Trophoblast cell (in vitro differentiated cells and primary cell): ENCODE measurements around the gene ZNF415.

Source experiments
- DNase-seq, 2 donors: peaks; one replicate each; pipeline ENCODE4 v3.0.0-alpha.2; 2016
- H2AFZ ChIP-seq: 2 replicates; pipeline ENCODE4 v1.6.1; 2013; ENCODE audit warnings: low read length, moderate library complexity, mild to moderate bottlenecking; ENCODE audit not compliant: insufficient read depth, poor library complexity
- H2AK5ac ChIP-seq: 2 replicates; pipeline ENCODE4 v1.6.1; 2013; ENCODE audit warnings: mild to moderate bottlenecking, low read length
- H2BK120ac ChIP-seq: 2 replicates; pipeline ENCODE4 v1.6.1; 2013; ENCODE audit warnings: low read length, mild to moderate bottlenecking, moderate library complexity; ENCODE audit not compliant: insufficient read depth, poor library complexity
- H2BK12ac ChIP-seq: 2 replicates; pipeline ENCODE4 v1.6.1; 2013; ENCODE audit warnings: mild to moderate bottlenecking, low read length, moderate library complexity
- H2BK5ac ChIP-seq: 2 replicates; pipeline ENCODE4 v1.6.1; 2013; ENCODE audit warnings: low read length, low read depth, moderate library complexity, mild to moderate bottlenecking; ENCODE audit not compliant: poor library complexity
- H3K14ac ChIP-seq: 2 replicates; pipeline ENCODE4 v1.6.1; 2013; ENCODE audit warnings: mild to moderate bottlenecking, low read length
- H3K18ac ChIP-seq: 2 replicates; pipeline ENCODE4 v1.6.1; 2013; ENCODE audit warnings: mild to moderate bottlenecking, low read length
- H3K23ac ChIP-seq: 2 replicates; pipeline ENCODE4 v1.6.1; 2013; ENCODE audit warnings: low read length
- H3K27ac ChIP-seq: 2 replicates; pipeline ENCODE4 v1.5.1; 2013; ENCODE audit warnings: low read depth, mild to moderate bottlenecking, inconsistent platforms, low read length, moderate library complexity
- H3K27me3 ChIP-seq: 2 replicates; pipeline ENCODE4 v1.6.1; 2013; ENCODE audit warnings: inconsistent platforms, mild to moderate bottlenecking, low read length, moderate library complexity; ENCODE audit not compliant: insufficient read depth
- H3K36me3 ChIP-seq, 2 experiments: 1 replicate in 1 of 2; 2 replicates in 1 of 2; pipeline ENCODE4 v1.6.1; 2013; ENCODE audit warnings: low read length in 2 of 2, mild to moderate bottlenecking in 2 of 2, moderate library complexity in 1 of 2; ENCODE audit not compliant: insufficient read depth in 2 of 2, control insufficient read depth in 1 of 2
- H3K4ac ChIP-seq: 2 replicates; pipeline ENCODE4 v1.6.1; 2013; ENCODE audit warnings: low read depth, mild to moderate bottlenecking, low read length, moderate library complexity
- H3K4me1 ChIP-seq, 2 experiments: 1 replicate in 1 of 2; 2 replicates in 1 of 2; pipeline ENCODE4 v1.6.1; 2013; ENCODE audit warnings: low read length in 2 of 2, mild to moderate bottlenecking in 2 of 2, moderate library complexity in 1 of 2; ENCODE audit not compliant: insufficient read depth in 2 of 2, control insufficient read depth in 1 of 2
- H3K4me2 ChIP-seq: 2 replicates; pipeline ENCODE4 v1.6.1; 2013; ENCODE audit warnings: inconsistent platforms, mild to moderate bottlenecking, low read length, moderate library complexity
- H3K4me3 ChIP-seq: 2 replicates; pipeline ENCODE4 v1.5.1; 2013; ENCODE audit warnings: mild to moderate bottlenecking, low read depth, low read length, inconsistent platforms
- H3K79me1 ChIP-seq: one replicate; pipeline ENCODE4 v1.6.1; 2013; ENCODE audit warnings: low read length
- H3K79me2 ChIP-seq: 2 replicates; pipeline ENCODE4 v1.6.1; 2013; ENCODE audit warnings: low read length, mild to moderate bottlenecking; ENCODE audit not compliant: control insufficient read depth, insufficient read depth, poor library complexity
- H3K9ac ChIP-seq: 2 replicates; pipeline ENCODE4 v1.6.1; 2013; ENCODE audit warnings: mild to moderate bottlenecking, low read length
- H3K9me3 ChIP-seq: 2 replicates; pipeline ENCODE4 v1.6.1; 2013; ENCODE audit warnings: low read depth, mild to moderate bottlenecking, control low read depth, inconsistent platforms, low read length; ENCODE audit not compliant: insufficient read depth
- H4K12ac ChIP-seq: 2 replicates; pipeline ENCODE4 v1.6.1; 2013; ENCODE audit warnings: low read depth, mild to moderate bottlenecking, low read length, moderate library complexity
- H4K8ac ChIP-seq: 2 replicates; pipeline ENCODE4 v1.6.1; 2013; ENCODE audit warnings: low read depth, mild to moderate bottlenecking, low read length, moderate library complexity
- H4K91ac ChIP-seq: one replicate; pipeline ENCODE4 v1.6.1; 2013; ENCODE audit warnings: low read depth, mild to moderate bottlenecking, low read length, moderate library complexity
- WGBS: extraction: QIAGEN DNeasy Blood & Tissue Kit; methylation state at CpG from one replicate; pipeline ENCODE4 v1.1.7; 2013; ENCODE audit warnings: missing lambda C conversion rate; ENCODE audit not compliant: insufficient read length, insufficient coverage; ENCODE audit errors: extremely low coverage; 5-methylcytosine and 5-hydroxymethylcytosine counted together

ZNF415 gene

GRCh38 chr19:53103234-53104203 is 29.2 kb downstream of the ZNF415 start, which contains the start of gene ZNF160:
Gene ZNF160, minus strand, starts transcription at chr19:53103422. Its CDS starts 17,146 bp downstream, at chr19:53086276.
- Histone ChIP-seq H2AK5ac (peak within 1 kb of the TSS; percentile 53), H2BK12ac (no peak within 1 kb of the TSS), H3K18ac (peak within 1 kb of the TSS; percentile 74), H4K91ac (peak within 1 kb of the TSS; percentile 92), H3K36me3 (peaks cover 2 to 3% of the 10 kb centered on the region in 2 experiments), H3K27me3 (no peaks in the 10 kb centered on the region), H3K27ac (peak within 1 kb of the TSS; percentile 55), H3K4me1 (peaks cover 6% of the 10 kb centered on the region in 2 experiments), H3K4me3 (peak within 1 kb of the TSS; percentile 82), H3K14ac (peak within 1 kb of the TSS; percentile 88), H3K23ac (no peak within 1 kb of the TSS), H4K12ac (peak within 1 kb of the TSS; percentile 94), H2AFZ (peak within 1 kb of the TSS; percentile 75), H3K9ac (peak within 1 kb of the TSS; percentile 50), H2BK120ac (no peak within 1 kb of the TSS), H3K79me2 (peaks cover 5% of the 10 kb centered on the region), H3K4me2 (peak within 1 kb of the TSS; percentile 92), H3K4ac (peak within 1 kb of the TSS; percentile 74), H2BK5ac (peak within 1 kb of the TSS; percentile 81), H4K8ac (peak within 1 kb of the TSS; percentile 96), H3K9me3 (no peaks in the 10 kb centered on the region), H3K79me1 (peaks cover 7% of the 10 kb centered on the region)
- no CpG with 5 or more reads among the region's 67 CpGs for WGBS
- DNase-seq: peak; percentile 98

DNA sequence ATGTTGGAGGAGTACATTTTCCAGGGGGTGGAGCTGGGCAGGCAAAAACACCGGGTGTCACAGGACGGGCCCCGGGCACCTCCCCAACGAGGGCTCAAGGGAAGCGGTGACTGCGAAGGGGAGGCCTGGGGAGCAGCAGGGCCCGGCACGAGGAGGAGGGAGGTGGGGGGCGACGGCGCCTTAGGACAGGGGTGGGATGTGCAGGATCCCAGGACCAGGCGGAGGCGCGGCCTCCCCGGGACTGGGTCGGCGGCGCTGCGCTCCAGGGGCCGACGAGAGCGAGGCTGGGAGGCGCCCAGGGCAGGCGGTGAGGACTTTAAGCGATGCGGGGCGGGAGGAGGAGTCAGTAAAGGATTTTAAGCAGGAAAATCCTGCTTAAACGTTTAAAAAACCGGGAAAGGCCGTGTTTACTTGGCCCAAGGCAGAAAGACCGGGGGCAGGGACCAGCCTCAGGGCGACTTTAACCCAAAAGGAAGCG is 29.9 kb downstream of the ZNF415 start:
- peak; percentile 59 to 76 for DNase-seq
- Histone ChIP-seq H2AFZ (peak overlapping the region; percentile 75), H3K79me1 (peaks cover 7% of the 10 kb centered on the region), H3K36me3 (peaks cover 3 to 4% of the 10 kb centered on the region in 2 experiments), H3K4me2 (peak overlapping the region; percentile 58), H3K27me3 (no peaks in the 10 kb centered on the region), H3K4ac (peak overlapping the region; percentile 74), H3K18ac (peak overlapping the region; percentile 74), H3K9me3 (no peaks in the 10 kb centered on the region), H2BK120ac (no peak overlapping the region), H3K9ac (peak overlapping the region; percentile 32), H2BK5ac (peak overlapping the region; percentile 81), H3K79me2 (peaks cover 5% of the 10 kb centered on the region), H3K23ac (no peak overlapping the region), H2AK5ac (peak overlapping the region; percentile 53), H3K14ac (peak overlapping the region; percentile 88), H3K4me3 (peak overlapping the region; percentile 82), H4K12ac (peak overlapping the region; percentile 94), H3K27ac (peak overlapping the region; percentile 55), H4K8ac (peak overlapping the region; percentile 96), H3K4me1 (peaks cover 6% of the 10 kb centered on the region in 2 experiments), H4K91ac (peak overlapping the region; percentile 92), H2BK12ac (no peak overlapping the region)
- WGBS: no CpG with 5 or more reads among the region's 33 CpGs

DNA sequence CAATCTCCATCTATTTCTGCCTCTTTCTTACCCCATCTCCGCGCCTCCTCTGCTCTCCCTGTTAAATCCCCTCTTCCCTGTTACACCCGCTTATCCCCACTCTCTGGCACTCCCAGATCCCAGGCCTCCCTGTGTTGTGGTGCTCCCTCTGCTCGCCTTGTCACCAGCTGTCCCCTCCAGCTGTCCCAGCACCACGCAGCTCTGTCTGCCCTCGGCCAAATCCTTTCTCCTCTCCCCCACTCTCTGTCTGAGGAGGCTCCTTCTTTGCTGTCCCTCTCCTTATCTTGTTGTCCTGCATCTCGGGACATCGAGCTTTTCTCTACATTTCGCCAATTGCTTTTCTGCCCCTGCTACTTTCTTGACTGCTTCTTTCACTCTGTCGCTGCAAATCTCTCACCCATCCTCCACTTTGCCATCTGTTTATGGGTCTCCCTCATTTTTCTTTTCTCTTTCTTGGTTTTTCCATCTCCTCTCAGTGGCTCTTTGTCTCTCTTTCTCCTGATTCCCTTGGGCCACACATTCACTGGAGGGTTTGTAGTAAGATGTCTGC is 30.4 kb downstream of the ZNF415 start:
- WGBS: 100% methylated on average over 2 of the region's 10 CpGs
- Histone ChIP-seq H3K9me3 (no peaks in the 10 kb centered on the region), H2BK5ac (no peak overlapping the region), H3K14ac (no peak overlapping the region), H2BK120ac (no peak overlapping the region), H3K23ac (no peak overlapping the region), H3K36me3 (peaks cover 5 to 7% of the 10 kb centered on the region in 2 experiments), H4K91ac (peak overlapping the region; percentile 9), H3K79me2 (peaks cover 5% of the 10 kb centered on the region), H2AK5ac (no peak overlapping the region), H3K4me3 (peak overlapping the region; percentile 82), H3K9ac (peak overlapping the region; percentile 50), H2AFZ (no peak overlapping the region), H3K18ac (peak overlapping the region; percentile 74), H4K8ac (peak overlapping the region; percentile 96), H2BK12ac (no peak overlapping the region), H3K4ac (peak overlapping the region; percentile 74), H4K12ac (peak overlapping the region; percentile 72), H3K4me1 (peaks cover 6% of the 10 kb centered on the region in 2 experiments), H3K27me3 (no peaks in the 10 kb centered on the region), H3K79me1 (peaks cover 7% of the 10 kb centered on the region), H3K4me2 (peak overlapping the region; percentile 58), H3K27ac (no peak overlapping the region)
- no peak for DNase-seq

- Histone ChIP-seq H3K4me2 (no peak overlapping the region), H2BK120ac (no peak overlapping the region), H3K18ac (no peak overlapping the region), H3K4me1 (peaks cover 6% of the 10 kb centered on the region in 2 experiments), H3K27ac (no peak overlapping the region), H3K36me3 (peaks cover 5 to 7% of the 10 kb centered on the region in 2 experiments), H3K4ac (peak overlapping the region; percentile 87), H3K14ac (no peak overlapping the region), H4K8ac (no peak overlapping the region), H3K9ac (no peak overlapping the region), H2AFZ (no peak overlapping the region), H4K91ac (no peak overlapping the region), H4K12ac (no peak overlapping the region), H3K27me3 (no peaks in the 10 kb centered on the region), H3K9me3 (no peaks in the 10 kb centered on the region), H3K79me2 (peaks cover 5% of the 10 kb centered on the region), H3K23ac (no peak overlapping the region), H2BK12ac (no peak overlapping the region), H2BK5ac (no peak overlapping the region), H3K4me3 (no peak overlapping the region), H3K79me1 (peaks cover 7% of the 10 kb centered on the region), H2AK5ac (no peak overlapping the region)
- no peak for DNase-seq
- WGBS: no CpG with 5 or more reads among the region's 1 CpG
These were observed 31.2 kb downstream of the ZNF415 start for GRCh38 chr19:53101518-53101917.
